ENCODE results near the gene ASXL1.

ASXL1 gene

DNA sequence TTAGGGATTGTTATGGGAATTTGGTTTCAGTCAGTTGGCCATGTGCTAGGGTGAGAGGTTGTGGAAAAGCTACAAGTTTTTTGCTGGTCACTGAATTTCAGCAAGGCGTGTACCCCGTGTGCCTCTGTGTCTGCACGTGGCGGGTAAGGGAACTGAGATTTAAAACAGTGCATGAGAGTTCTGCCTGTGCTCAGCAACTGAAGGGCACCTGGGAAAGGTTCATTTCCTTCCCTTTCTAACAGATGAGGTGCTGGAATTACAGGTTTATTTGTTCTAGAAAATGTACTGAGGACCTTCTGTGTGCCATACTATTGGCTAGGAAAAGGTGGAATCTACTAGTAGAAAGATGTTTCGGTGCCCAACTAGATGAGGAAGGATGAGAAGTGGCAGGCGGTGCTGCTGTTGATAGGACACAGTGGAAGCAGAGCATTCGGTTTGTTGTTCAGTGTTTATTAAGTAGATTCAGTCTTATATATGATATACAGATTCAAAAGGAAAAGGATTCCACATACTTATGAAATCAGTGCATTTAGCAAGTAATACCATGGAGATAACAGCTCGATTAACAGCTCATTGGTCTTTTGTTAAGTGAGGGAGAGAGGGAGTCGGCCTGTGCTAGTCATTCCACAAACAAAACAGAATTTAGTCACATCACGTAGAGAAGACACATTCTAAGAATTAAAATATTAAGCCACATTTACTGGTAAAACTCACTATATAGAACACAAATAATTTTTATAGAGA is 84.7 kb downstream of the ASXL1 start:
- DNase-seq: no peak

DNA sequence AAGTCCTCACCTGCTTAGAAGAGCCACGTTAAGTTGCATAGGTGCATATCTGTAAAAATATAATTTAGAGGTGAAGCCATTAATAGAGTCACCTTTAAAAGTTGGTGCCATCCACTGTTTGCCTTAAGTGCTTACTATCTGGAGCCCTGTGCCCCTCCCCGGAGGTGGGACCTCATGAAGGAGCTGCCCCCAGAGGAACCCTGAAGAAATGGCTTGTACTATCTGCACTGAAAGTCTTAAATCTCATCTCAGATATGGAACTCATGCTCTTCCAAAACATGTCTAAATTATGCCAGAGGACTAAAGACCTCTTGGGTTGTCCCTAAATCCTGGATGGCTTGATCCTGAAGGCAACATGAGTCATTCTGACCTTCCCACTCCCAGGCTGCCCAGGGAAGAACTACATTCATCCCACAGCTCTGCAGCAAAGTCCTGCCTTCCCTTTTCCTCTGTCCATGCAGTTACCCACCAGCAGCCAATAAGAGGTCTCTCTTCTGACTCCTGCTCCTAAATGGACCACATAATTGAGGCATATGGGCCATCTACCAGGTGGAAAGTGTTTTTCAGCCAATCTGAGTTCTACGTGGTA is 85.3 kb downstream of the ASXL1 start:
- DNase-seq: no peak

DNA sequence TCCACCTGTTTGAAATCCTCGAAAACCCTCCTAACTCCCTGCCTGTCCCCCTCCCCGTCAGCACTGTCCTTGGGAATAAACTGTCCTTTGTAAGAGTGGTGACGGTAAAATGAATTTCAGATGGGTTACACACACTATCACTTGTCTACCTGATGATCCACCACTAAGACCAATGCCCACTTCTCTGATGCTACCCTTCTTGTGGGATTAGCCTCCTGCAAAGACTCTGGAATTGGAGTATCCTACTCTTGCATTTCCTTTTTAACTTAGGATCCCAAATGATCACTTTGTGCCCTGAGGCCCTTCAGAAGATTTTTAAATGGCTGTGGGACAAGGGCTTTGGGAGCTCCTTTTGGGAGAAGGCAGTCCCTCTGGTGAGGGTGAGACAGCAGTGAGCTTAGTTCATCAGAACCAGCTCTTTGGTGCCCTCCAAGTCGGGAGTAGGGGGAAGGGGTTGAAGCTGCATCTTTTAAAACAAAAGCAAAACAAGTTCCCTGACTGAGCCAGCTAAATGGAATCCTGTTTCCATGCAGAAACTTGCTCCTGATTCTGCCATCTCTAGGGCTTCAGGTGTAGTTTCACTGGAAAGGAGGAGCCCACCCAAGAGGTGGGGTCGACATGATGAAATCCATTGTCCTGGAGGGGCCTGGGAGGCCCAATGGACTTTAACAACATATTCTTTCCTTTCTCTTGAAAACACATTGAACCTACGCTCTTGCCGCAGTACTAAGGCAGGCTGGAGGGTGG is 86.5 kb downstream of the ASXL1 start:
- DNase-seq: no peak

DNA sequence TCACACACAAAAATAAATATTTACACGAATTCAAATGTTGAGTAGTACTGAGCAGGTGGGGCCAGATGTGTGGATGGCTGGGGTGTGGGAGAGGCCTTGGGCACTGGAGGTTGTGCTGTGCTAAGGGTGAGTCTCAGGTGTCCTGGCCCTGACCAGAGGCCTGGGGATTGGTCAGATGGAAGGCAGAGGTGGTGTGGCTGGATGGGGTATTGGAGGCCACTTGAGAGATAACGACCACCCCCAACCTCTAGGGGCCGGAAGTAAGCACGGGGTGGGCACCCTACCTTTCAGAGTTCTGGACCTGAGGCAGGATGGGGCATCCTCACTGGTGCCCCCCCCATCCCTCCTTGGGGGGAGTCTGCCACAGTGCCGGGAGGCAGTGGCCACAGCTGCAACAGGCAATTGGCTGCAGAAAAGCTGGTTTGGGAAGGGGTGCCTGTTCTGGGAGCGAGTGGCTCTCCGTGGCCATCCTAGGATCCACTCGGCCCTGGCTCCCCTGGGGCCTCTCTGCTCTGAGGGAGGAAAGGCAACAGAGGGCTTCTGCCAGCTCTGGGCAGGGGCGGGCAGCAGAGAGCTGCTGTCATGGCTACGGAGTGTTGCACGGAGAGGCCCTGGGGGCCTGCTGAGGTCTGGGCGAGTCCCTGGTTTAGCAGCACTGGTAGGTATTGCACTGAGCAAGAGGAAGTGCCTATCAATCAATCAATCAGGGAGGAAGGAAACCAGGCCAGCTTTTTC is 87.6 kb downstream of the ASXL1 start:
- DNase-seq: peak; percentile 19

DNA sequence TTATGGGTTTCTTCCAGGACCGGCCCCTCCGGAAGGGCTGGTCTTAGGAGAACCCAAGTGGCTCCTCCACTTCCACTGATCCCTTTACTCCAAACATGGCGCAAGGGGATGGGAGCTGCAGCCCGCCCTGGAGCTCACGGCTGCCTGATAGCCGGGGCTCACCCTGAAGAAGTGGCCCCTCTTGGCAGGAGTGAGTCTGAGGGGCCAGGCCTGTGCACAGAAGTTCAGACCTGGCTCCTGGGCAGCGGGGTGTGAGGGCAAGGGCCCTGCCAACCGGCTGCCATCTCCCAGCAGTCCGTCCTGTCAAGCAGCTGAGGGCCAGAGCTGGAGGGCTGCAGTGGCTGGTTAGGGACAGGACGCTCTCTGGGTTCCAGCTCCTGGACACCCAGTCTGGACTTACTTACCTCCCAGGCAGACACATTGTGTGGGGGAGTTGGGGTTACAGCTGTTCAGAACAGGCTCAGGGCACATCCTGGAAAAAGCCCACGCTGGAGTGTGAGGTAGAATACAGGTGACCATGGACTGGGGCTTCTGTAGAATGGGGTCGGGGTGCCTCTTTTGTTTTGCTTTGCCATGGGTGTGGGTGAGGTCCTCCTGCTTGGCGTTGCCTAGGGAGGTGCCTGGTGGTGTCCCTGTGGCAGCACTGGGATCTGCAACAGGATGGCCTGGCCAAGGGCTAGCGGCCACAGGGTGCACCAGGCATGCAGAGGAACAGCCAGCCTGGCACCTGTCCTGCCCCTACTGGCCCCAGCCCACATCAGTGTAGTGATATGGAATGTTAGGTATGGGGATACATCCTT is 88.4 kb downstream of the ASXL1 start:
- no peak for DNase-seq

DNA sequence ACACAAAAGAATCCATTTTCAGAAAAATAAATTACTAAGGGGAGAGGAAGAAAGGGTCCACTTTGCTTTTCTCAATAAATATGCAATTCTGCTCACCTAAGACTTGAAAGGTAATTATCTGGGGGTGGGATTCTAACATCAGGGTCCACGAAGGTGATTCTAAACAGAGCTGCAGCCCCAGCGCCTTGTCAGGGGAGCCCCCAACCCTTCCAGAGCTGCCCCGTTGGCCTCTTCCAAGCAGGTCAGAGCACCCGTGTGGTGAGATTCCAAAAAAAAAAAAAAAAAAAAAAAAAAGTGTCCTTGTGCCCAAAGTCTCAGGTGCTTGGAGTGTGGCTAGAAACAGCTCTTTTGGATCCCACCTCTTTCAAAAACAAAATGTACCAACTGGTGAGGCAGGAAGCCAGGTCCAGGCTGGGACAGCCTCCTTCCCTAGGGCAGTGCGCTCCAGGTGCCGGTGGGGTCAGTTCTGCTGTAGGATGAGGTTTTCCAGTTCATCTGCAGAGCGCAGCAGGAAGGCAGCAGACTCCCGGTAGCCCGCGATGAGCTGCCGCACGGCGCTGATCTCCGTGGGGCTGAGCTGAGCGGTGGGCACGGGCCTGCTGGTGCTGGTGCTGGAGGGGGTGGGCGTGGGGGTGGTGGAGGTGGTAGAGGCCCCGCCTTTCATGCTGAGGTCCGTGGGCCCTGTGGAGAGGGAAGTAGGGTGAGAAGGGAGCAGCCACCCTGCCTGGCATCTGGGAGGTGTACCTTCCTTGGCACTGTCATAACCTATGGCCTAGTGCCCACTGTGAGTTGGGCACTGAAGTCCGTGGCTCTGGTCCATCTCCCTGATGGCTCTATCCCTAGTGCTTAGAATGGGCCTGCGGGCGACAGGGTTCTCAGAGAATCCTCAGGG is 89.3 kb downstream of the ASXL1 start:
- no peak for DNase-seq

DNA sequence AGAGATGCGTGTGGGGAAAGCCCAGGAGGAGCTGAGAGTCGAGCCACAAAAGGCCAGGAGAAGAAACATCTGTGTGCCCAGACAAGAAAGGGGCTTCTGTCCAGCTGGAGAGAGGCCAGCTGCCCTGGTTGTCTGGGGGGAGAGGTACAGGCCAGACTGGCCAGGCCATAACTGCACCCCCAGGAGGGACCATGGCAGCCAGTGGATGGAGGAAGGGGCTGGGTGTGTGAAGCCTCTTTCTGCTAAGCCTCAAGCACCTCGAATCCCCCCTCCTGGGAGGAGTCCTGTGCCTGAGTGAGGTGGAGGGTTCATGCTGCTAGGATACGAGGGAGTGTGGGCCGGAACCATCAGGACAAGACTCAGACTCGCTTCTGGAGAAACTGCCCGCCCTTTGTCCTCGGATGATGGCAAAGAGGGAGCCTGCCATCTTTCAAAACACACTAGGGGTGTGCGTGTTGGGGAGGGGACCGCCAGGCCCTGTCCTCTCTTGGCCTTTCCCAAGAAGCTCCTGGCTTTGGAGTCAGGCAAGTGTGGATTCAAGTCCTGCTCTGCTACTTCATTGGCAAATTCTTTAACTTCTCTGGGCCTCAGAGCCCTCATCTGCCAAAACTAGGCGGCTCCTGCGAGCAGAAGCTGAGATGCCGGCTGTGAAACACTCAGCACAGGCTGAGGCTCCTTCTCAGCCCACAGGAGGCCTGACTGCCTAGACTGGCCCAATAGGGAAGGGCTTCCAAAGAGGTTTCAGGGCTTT is 90.3 kb downstream of the ASXL1 start:
- DNase-seq: no peak

DNA sequence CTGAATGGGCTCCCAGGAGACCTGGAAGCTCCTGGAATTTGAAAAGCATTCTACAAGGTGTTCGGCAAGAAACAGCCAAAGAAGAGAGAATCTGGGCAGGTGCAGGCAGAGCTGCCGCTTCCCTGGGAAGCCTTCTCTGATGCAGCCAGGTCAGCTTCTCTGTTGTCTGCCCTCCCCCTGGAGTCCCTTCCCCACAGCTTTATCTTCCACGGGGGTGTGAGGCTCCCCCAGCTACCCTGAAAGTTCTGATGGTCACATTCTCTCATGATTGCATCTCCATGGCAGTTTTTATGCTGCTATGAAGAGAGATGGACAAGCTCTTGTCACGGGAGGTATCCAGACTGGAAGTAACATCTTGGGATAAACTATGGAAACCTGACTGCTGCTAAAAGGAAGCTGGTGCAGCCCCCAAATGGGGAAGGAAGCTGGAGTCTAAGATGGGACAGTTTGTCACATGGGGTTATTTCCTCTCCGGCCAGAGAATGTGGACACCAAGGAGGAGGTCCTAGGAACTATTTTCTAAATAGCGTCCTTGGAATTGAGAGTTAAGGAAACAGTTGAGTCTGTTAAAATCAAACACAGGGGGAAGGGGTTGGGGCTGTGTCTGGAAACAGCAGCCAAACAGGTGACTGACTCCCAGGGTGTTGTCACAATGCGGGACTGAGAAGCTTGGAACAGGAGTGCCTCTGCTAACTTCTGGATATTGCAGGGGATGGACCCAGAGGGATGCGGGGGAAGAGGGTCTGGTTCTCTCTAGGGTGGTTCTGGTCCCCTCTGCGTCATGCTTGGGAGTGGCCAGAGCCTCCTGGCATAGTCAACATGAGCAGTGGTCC is 91.1 kb downstream of the ASXL1 start:
- no peak for DNase-seq

DNA sequence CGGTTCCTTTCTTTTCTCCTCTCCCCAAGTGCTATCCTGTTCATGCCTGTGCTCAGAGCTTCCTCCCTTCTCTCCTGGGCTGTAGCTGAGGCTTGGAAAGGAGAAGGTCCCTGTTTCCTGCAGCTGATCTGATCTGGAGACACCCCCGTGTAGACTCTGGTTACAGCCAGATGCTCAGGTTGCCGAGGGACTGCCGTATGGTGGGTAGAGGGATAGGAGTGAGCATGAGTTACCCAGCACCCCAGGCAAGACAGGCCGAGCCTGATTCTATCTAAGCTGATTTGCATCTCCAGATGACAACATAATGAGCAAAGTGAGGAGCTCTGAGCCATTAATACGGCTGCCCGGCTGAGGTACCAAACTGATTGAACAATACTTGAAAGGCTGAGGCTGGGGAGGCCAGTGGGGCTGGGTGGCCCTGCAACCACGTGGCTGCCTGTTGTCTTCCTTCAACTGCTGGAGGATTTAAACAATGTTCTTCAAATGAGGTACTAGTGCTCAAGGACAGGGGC is 91.8 kb downstream of the ASXL1 start:
- no peak for DNase-seq

DNA sequence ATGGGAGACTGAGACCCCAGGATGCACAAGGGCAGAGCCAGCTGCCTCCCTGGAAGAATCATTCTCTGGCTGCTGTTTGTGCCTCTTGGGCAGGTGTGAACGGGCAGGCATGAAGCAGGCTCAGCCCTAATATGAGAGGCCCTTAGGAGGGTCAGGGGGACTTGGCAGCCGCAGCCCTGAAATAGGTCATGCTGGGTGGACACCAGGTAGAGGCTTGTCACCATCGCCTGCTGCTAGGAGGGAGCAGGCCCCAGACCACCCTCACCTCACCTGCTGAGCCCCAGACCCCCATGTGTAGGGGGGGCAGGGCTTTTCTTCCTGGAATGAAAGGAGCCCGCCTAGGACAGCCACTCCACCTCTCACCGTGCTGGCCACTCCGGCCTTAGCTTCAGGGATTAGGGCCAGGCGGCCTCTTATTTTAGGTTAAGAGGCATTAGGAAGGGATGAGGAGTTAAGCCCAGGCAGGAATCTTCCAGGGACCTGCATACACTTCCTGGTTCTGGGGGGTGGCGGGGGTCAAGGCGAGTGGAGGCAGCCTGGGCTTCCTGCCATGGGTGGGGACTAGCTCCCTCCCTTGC is 92.4 kb downstream of the ASXL1 start:
- DNase-seq: no peak

DNA sequence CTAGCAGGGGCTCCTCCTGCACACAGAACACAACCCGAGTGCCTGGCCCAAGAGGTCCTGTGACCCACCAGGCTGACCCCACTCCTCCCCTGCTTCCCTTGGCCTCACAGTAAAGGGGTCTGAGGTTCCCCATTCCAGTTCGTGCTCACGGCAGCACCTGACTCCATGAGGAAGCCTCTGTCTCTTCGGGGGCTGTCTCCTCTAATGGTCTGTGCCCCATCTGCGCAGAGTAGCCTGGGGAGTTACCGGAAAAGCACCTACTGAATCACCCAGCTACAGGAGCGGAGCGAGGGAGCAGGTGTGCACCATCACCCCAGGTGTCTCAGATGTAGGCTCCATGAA is 93.2 kb downstream of the ASXL1 start:
- no peak for DNase-seq

DNA sequence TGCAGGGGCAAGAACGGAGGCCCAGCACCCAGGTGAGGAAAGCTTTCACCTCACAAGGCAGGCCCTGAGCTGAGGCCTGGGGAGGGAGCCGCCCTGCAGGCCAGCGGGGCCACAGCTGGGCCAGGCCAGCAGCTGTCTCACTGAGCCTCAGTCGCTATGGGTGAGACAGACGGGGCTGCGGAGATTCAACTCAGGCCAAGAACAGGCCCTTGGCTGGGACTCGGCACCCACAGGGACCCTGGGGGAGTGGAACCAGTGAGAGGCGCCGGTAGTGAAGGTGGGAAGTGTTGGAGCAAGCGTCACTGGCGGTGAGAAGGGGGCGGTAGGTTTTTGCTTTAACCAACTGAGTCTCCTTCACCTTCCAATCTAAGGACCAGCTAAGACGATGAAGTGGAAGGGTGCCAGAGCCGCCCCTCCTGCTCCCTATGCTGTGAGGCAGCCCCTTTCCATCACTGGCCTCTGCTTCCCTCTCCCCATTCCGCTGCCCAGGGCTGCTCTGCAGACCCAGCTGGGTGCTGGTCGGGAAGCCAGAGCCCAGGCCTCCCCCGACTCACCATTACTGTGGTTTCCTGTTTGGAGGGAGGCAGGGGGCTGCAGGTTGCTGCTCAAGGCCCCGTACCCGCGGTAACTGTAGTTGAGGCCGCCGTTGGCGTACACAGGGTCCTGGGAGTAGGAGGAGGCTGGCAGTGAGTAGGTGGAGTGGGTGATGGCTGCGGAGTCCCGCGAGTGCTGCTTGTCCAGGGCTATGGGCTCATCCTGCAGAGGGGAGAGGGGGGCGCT is 93.7 kb downstream of the ASXL1 start:
- no peak for DNase-seq

DNA sequence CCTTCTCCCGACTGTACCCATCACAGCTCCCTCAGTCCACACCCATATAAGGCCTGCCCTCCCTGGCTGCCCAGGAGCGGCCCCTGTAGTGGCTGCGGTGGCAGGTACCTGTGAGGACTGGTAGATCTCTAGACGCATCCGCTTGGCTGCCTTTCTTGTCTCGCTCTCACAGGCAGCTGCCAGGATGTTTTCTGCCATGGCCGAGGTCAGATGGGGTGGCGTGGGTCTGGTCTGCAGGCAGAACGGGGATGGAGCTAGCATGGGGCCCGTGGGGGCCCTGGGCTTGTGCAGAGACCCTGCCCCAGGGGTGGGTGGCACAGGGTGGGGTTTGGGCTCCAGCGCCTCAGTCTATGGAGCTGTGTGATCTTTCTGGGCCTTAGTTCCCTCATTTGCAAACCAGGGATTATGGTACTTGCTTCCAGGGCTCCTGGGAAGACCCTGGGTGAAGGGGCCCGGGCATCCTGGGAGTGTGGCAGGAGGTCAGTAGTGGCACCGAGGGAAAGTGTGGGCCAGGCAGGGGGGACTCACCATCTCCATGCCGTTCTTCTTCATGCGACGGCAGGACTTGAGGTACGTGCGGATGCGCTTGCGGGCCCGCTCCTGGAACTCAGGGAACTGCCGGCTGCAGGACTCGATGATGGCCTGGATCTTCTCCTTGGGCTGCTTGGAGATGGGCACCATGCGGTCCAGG is 94.8 kb downstream of the ASXL1 start:
- DNase-seq: no peak

DNA sequence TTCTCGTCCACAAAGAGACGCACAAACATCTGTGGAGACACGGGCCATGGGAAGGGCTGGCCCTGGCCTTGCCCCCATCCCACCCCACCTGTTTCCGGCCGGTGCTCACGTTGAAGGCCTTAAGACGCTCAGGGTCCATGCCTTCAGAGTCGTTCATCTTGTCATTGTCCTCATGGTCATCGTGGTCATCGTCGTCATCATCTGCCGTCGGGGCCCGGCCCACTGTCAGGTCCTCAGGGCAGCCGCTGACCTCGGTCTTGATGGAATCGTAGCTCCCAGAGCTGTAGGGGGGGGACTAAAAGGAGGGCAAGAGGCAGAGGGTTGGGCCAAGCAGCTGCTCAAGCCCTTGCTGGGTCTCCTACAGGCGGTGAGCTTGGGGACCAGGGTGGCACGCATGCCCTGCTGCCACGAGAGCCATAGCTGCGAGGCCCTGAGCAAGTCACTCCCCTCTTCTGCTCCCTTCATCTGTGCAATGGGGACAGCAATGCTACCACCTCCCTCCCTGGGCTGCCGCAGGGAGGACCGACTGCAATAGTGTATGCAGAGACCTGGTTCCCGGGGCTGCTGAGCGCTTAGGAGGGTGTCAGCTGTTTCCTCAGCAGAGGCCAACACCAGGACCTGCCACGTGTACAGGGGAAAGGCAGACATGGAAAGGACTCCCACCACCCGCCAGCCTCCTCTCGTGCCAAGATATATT is 95.5 kb downstream of the ASXL1 start:
- DNase-seq: no peak

DNA sequence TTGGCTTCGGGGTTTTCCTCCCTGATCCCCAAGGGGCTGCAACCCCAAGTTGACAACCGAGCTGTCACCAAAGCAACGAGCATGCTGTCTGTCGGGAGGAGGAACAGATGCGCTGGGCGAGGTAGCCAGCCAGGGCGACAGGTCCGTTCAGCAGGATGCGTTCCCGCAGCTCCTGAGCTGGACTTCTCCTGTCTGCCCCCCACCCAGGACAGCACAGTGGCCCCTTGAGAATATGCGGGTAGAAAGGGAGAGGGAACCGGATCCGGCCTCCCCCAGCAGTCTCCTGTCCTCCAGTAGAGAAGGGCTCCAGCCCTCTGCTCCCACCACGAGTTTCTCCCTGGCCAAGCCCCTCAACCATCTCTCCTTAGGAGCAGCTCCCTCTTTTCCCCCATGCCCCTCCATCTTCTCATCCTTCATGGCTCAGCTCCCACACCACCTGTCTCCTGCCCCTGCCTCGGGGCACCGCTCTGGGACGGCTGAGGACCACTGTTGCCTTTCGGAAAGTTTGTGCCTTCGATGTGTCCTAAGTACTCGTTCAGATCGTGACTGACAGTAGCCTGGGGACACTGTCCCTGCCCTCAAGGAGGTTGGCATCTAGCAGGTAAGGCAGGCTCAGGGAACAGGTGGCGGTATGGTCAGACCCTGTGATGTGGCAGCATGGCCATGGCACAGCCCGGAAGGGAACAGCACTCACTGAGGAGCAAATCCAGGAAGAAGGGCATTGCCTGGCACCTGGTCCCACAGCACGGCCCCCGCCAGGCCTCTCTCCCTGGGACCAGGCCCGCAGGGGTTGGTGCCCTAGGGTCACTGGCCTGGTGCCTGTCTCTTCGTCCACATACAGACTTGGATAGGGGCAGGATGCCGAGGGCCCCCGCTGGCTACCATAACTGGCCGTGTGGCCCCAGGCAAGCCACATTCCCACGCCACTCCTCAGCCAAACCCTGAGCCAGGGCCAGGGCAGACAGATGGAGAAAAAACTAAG is 96.3 kb downstream of the ASXL1 start:
- no peak for DNase-seq

All from DMS153 (cell line).